Neural progenitor cell (in vitro differentiated cells): ENCODE measurements around the gene SNTG2. TPM values are rescaled to one million over a fixed set of nuclear protein-coding genes. Genes with fewer than 3 reads are reported as not detected.
A peak's percentile ranks its signal among the peaks of the same experiment; 100 is the strongest.

ENCODE experiments used
- DNase-seq: peaks from one replicate; pipeline ENCODE4 v3.0.0-alpha.2; 2016; ENCODE audit warnings: low spot score
- H2AFZ ChIP-seq: fragments of 200-600 bp; sonication (generic); replicated peaks from 2 replicates; pipeline ENCODE4 v1.6.1; 2016; ENCODE audit warnings: antibody characterized with exemption
- H3F3A ChIP-seq: fragments of 200-600 bp; sonication (generic); 2 replicates; pipeline ENCODE4 v1.6.1; 2016; ENCODE audit warnings: antibody characterized with exemption, low read depth
- H3K27ac ChIP-seq: fragments of 200-600 bp; sonication (generic); 2 replicates; pipeline ENCODE4 v1.5.1; 2016; ENCODE audit warnings: mild to moderate bottlenecking
- H3K27me3 ChIP-seq: fragments of 200-600 bp; sonication (generic); 2 replicates; pipeline ENCODE4 v1.6.1; 2016; ENCODE audit warnings: mild to moderate bottlenecking, moderate library complexity
- H3K36me3 ChIP-seq: fragments of 200-600 bp; sonication (generic); 2 replicates; pipeline ENCODE4 v1.5.1; 2016
- H3K4me1 ChIP-seq: fragments of 200-600 bp; sonication (generic); 2 replicates; pipeline ENCODE4 v1.6.1; 2016; ENCODE audit warnings: mixed run types
- H3K4me2 ChIP-seq: fragments of 200-600 bp; sonication (generic); 2 replicates; pipeline ENCODE4 v1.6.1; 2016
- H3K4me3 ChIP-seq: fragments of 200-600 bp; sonication (generic); 2 replicates; pipeline ENCODE4 v1.5.1; 2016
- H3K79me2 ChIP-seq: fragments of 200-600 bp; sonication (generic); 2 replicates; pipeline ENCODE4 v1.6.1; 2016; ENCODE audit warnings: low read depth
- H3K9ac ChIP-seq: fragments of 200-600 bp; sonication (generic); 2 replicates; pipeline ENCODE4 v1.6.1; 2016
- H3K9me3 ChIP-seq: fragments of 200-600 bp; sonication (generic); 2 replicates; pipeline ENCODE4 v1.5.1; 2016; ENCODE audit warnings: low read depth
- H4K20me1 ChIP-seq: fragments of 200-600 bp; sonication (generic); 2 replicates; pipeline ENCODE4 v1.6.1; 2016; ENCODE audit warnings: low read depth
- H3K27ac Mint-ChIP-seq: 3 replicates; pipeline ENCODE4 v1.8.0; 2021; ENCODE audit warnings: mixed read lengths
- H3K27me3 Mint-ChIP-seq: 2 replicates; pipeline ENCODE4 v1.8.0; 2022; ENCODE audit warnings: low read depth, mild to moderate bottlenecking, inconsistent platforms, moderate library complexity, mixed read lengths; ENCODE audit not compliant: insufficient read depth
- H3K36me3 Mint-ChIP-seq: 3 replicates; pipeline ENCODE4 v1.8.0; 2021; ENCODE audit warnings: mixed read lengths
- H3K4me1 Mint-ChIP-seq: 3 replicates; pipeline ENCODE4 v1.8.0; 2021; ENCODE audit warnings: mixed read lengths
- H3K4me3 Mint-ChIP-seq: 3 replicates; pipeline ENCODE4 v1.8.0; 2021; ENCODE audit warnings: mild to moderate bottlenecking, moderate library complexity, mixed read lengths
- H3K9me3 Mint-ChIP-seq: 3 replicates; pipeline ENCODE4 v1.8.0; 2020; ENCODE audit warnings: mixed read lengths
- EZH2 ChIP-seq: fragments of 200-600 bp; sonication (generic); IDR thresholded peaks from 2 replicates; pipeline ENCODE4 v1.6.1; 2017; ENCODE audit warnings: antibody characterized with exemption, mild to moderate bottlenecking, moderate library complexity
- EZH2phosphoT487 ChIP-seq: fragments of 200-600 bp; sonication (generic); IDR thresholded peaks from 2 replicates; pipeline ENCODE4 v1.6.1; 2017; ENCODE audit warnings: antibody characterized with exemption
- total RNA-seq: library from RNA; depleted of rRNA; stranded (reverse); fragments of >200 nt; gene quantifications from 2 replicates; pipeline ENCODE4 v1.2.3, GENCODE V29; 2015; ENCODE audit warnings: low replicate concordance
- TF ChIP-seq, protein P1 (sequence below): fragments of 200-600 bp; sonication (generic); IDR thresholded peaks from 2 replicates; pipeline ENCODE4 v1.5.1; 2017; ENCODE audit warnings: antibody characterized with exemption, mild to moderate bottlenecking

Gene SNTG2
- total RNA-seq, 1 donor from 2014 or later = 1.1 TPM

GRCh38 chr2:1348789-1349188, 398.1 kb downstream of the SNTG2 start:
- no peak overlapping the region for H3K9ac ChIP-seq
- H3K4me3 ChIP-seq = no peak overlapping the region
- no peaks in the 10 kb centered on the region for H3F3A ChIP-seq
- DNase-seq = no peak
- H3K36me3 Mint-ChIP-seq = peaks cover 4% of the 10 kb centered on the region
- no peaks in the 10 kb centered on the region for H3K79me2 ChIP-seq
- H3K4me3 Mint-ChIP-seq = no peak overlapping the region
- H3K9me3 Mint-ChIP-seq = peaks cover 31% of the 10 kb centered on the region
- H3K36me3 ChIP-seq = peaks cover 4% of the 10 kb centered on the region
- H3K4me1 Mint-ChIP-seq = peaks cover 22% of the 10 kb centered on the region
- no peaks in the 10 kb centered on the region for H3K27me3 ChIP-seq
- no peaks in the 10 kb centered on the region for H3K4me1 ChIP-seq
- H3K9me3 ChIP-seq = peaks cover 8% of the 10 kb centered on the region
- no peak overlapping the region for H2AFZ ChIP-seq
- H3K4me2 ChIP-seq = no peak overlapping the region
- H3K27me3 Mint-ChIP-seq = peaks cover 11% of the 10 kb centered on the region
- TF ChIP-seq, protein P1, sequence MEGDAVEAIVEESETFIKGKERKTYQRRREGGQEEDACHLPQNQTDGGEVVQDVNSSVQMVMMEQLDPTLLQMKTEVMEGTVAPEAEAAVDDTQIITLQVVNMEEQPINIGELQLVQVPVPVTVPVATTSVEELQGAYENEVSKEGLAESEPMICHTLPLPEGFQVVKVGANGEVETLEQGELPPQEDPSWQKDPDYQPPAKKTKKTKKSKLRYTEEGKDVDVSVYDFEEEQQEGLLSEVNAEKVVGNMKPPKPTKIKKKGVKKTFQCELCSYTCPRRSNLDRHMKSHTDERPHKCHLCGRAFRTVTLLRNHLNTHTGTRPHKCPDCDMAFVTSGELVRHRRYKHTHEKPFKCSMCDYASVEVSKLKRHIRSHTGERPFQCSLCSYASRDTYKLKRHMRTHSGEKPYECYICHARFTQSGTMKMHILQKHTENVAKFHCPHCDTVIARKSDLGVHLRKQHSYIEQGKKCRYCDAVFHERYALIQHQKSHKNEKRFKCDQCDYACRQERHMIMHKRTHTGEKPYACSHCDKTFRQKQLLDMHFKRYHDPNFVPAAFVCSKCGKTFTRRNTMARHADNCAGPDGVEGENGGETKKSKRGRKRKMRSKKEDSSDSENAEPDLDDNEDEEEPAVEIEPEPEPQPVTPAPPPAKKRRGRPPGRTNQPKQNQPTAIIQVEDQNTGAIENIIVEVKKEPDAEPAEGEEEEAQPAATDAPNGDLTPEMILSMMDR = no peak
- no peak for TF ChIP-seq EZH2phosphoT487
- no peaks in the 10 kb centered on the region for H4K20me1 ChIP-seq
- no peak overlapping the region for H3K27ac Mint-ChIP-seq
- H3K27ac ChIP-seq = no peak overlapping the region

DNA sequence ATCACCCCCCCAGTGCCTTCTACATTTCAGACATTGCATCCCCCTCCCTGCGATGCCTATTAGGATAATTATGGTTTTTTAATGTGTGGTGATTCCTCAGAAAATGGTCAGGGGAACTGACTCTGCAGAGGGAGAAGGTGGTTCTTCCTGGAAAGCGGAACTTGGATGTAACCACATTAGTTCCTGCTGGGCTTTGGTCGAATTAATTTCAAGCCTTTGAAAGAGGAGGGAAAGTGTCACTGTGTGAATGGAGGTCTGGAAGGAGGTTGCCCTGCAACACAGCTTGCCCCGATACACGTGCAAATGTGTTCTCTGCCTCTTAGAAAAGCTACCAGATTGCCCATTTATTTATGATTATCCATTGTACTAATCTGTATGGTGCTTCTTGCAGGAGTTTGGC, 399.5 kb downstream of the SNTG2 start:
- peaks cover 4% of the 10 kb centered on the region for H3K36me3 Mint-ChIP-seq
- Histone ChIP-seq H2AFZ (peak overlapping the region; percentile 37), H3K27ac (no peak overlapping the region), H3K27me3 (no peaks in the 10 kb centered on the region), H4K20me1 (no peaks in the 10 kb centered on the region), H3K4me2 (no peak overlapping the region), H3K4me3 (no peak overlapping the region), H3K9me3 (peaks cover 8% of the 10 kb centered on the region), H3K9ac (no peak overlapping the region), H3K36me3 (peaks cover 4% of the 10 kb centered on the region), H3K4me1 (no peaks in the 10 kb centered on the region), H3K79me2 (no peaks in the 10 kb centered on the region), H3F3A (no peaks in the 10 kb centered on the region)
- no peak overlapping the region for H3K27ac Mint-ChIP-seq
- H3K27me3 Mint-ChIP-seq = peaks cover 11% of the 10 kb centered on the region
- H3K4me1 Mint-ChIP-seq = peaks cover 22% of the 10 kb centered on the region
- H3K4me3 Mint-ChIP-seq = no peak overlapping the region
- H3K9me3 Mint-ChIP-seq = peaks cover 31% of the 10 kb centered on the region
- TF ChIP-seq EZH2phosphoT487 = no peak
- TF ChIP-seq EZH2 = no peak
- TF ChIP-seq, protein P1 = no peak
- no peak for DNase-seq

- Histone ChIP-seq H3K9ac (no peak overlapping the region), H3K4me2 (no peak overlapping the region), H4K20me1 (no peaks in the 10 kb centered on the region), H3K4me1 (no peaks in the 10 kb centered on the region), H3K9me3 (peaks cover 8% of the 10 kb centered on the region), H2AFZ (no peak overlapping the region), H3F3A (no peaks in the 10 kb centered on the region), H3K27me3 (no peaks in the 10 kb centered on the region), H3K36me3 (peaks cover 4% of the 10 kb centered on the region), H3K4me3 (no peak overlapping the region), H3K79me2 (no peaks in the 10 kb centered on the region), H3K27ac (no peak overlapping the region)
- no peak overlapping the region for H3K27ac Mint-ChIP-seq
- H3K9me3 Mint-ChIP-seq = peaks cover 25% of the 10 kb centered on the region
- no peak overlapping the region for H3K4me3 Mint-ChIP-seq
- H3K4me1 Mint-ChIP-seq = peaks cover 10% of the 10 kb centered on the region
- no peak for DNase-seq
- H3K36me3 Mint-ChIP-seq = peaks cover 4% of the 10 kb centered on the region
- peaks cover 11% of the 10 kb centered on the region for H3K27me3 Mint-ChIP-seq
- TF ChIP-seq EZH2phosphoT487 (no peak), EZH2 (no peak)
- TF ChIP-seq, protein P1 = no peak
These were observed 402.5 kb downstream of the SNTG2 start for GRCh38 chr2:1353124-1353523.
